H9 (cell line): ENCODE measurements around the gene TSHB. TPM values are rescaled to one million over a fixed set of nuclear protein-coding genes. Genes with fewer than 3 reads are reported as not detected.

Experiments
- DNase-seq: peaks from one replicate; pipeline ENCODE4 v3.0.0-alpha.2; 2017
- H2AFZ ChIP-seq: one replicate; pipeline ENCODE4 v1.6.1; 2013; ENCODE audit warnings: mild to moderate bottlenecking, low read length, control low read depth, moderate library complexity
- H2AK5ac ChIP-seq: 2 replicates; pipeline ENCODE4 v1.6.1; 2013; ENCODE audit warnings: low read length, control low read depth, mixed read lengths; ENCODE audit not compliant: insufficient read length
- H2BK120ac ChIP-seq: one replicate; pipeline ENCODE4 v1.6.1; 2013; ENCODE audit warnings: low read depth, mild to moderate bottlenecking, low read length, control low read depth, inconsistent platforms; ENCODE audit not compliant: poor library complexity, severe bottlenecking
- H2BK12ac ChIP-seq: 2 replicates; pipeline ENCODE4 v1.6.1; 2013; ENCODE audit warnings: low read length, control low read depth, mixed read lengths, low read depth; ENCODE audit not compliant: insufficient read length
- H2BK15ac ChIP-seq: 2 replicates; pipeline ENCODE4 v1.6.1; 2013; ENCODE audit warnings: low read depth, low read length, control low read depth
- H2BK20ac ChIP-seq: one replicate; pipeline ENCODE4 v1.6.1; 2013; ENCODE audit warnings: low read depth, mild to moderate bottlenecking, low read length, control low read depth, inconsistent platforms; ENCODE audit not compliant: poor library complexity, severe bottlenecking
- H2BK5ac ChIP-seq: 2 replicates; pipeline ENCODE4 v1.6.1; 2013; ENCODE audit warnings: low read length, control low read depth, mixed read lengths; ENCODE audit not compliant: insufficient read length
- H3K14ac ChIP-seq: 2 replicates; pipeline ENCODE4 v1.6.1; 2013; ENCODE audit warnings: low read length, control low read depth; ENCODE audit not compliant: insufficient read depth
- H3K18ac ChIP-seq: 2 replicates; pipeline ENCODE4 v1.6.1; 2013; ENCODE audit warnings: low read depth, mild to moderate bottlenecking, mixed read lengths, low read length, control low read depth; ENCODE audit not compliant: insufficient read length
- H3K23ac ChIP-seq: 2 replicates; pipeline ENCODE4 v1.6.1; 2013; ENCODE audit warnings: low read length, control low read depth, mixed read lengths, low read depth; ENCODE audit not compliant: insufficient read length
- H3K23me2 ChIP-seq: 2 replicates; pipeline ENCODE4 v1.6.1; 2013; ENCODE audit warnings: low read depth, mild to moderate bottlenecking, mixed read lengths, low read length, control low read depth; ENCODE audit not compliant: insufficient read length, poor library complexity, severe bottlenecking
- H3K27ac ChIP-seq: 2 replicates; pipeline ENCODE4 v1.5.1; 2013; ENCODE audit warnings: low read length, control low read depth, mixed read lengths, low read depth; ENCODE audit not compliant: insufficient read length
- H3K27me3 ChIP-seq: 2 replicates; pipeline ENCODE4 v1.6.1; 2013; ENCODE audit warnings: low read length, control low read depth, inconsistent platforms; ENCODE audit not compliant: insufficient read depth
- H3K4ac ChIP-seq: 2 replicates; pipeline ENCODE4 v1.6.1; 2013; ENCODE audit warnings: low read depth, mild to moderate bottlenecking, control low read depth, inconsistent platforms, low read length, moderate library complexity
- H3K4me1 ChIP-seq: 2 replicates; pipeline ENCODE4 v1.6.1; 2013; ENCODE audit warnings: low read length, control low read depth, inconsistent platforms; ENCODE audit not compliant: insufficient read depth
- H3K4me2 ChIP-seq: 2 replicates; pipeline ENCODE4 v1.6.1; 2013; ENCODE audit warnings: low read length, control low read depth, mixed read lengths; ENCODE audit not compliant: insufficient read length, insufficient read depth
- H3K56ac ChIP-seq: 2 replicates; pipeline ENCODE4 v1.6.1; 2013; ENCODE audit warnings: low read depth, mild to moderate bottlenecking, mixed read lengths, low read length, control low read depth; ENCODE audit not compliant: insufficient read length
- H3K79me1 ChIP-seq: 2 replicates; pipeline ENCODE4 v1.6.1; 2013; ENCODE audit warnings: low read depth, mild to moderate bottlenecking, moderate library complexity, low read length, control low read depth, inconsistent platforms; ENCODE audit not compliant: insufficient read depth, poor library complexity, severe bottlenecking
- H3K79me2 ChIP-seq: 2 replicates; pipeline ENCODE4 v1.6.1; 2013; ENCODE audit warnings: low read length, control low read depth, inconsistent platforms; ENCODE audit not compliant: insufficient read depth
- H3K9ac ChIP-seq: 2 replicates; pipeline ENCODE4 v1.6.1; 2013; ENCODE audit warnings: low read length, control low read depth, mixed read lengths; ENCODE audit not compliant: insufficient read length; ENCODE audit errors: extremely low read depth
- H3K9me3 ChIP-seq: one replicate; pipeline ENCODE4 v1.6.1; 2013; ENCODE audit warnings: low read depth, low read length, inconsistent platforms; ENCODE audit not compliant: control insufficient read depth
- H3T11ph ChIP-seq: one replicate; pipeline ENCODE4 v1.6.1; 2013; ENCODE audit warnings: mild to moderate bottlenecking, low read length, control low read depth, inconsistent platforms
- H4K20me1 ChIP-seq: one replicate; pipeline ENCODE4 v1.6.1; 2013; ENCODE audit not compliant: control insufficient read depth, insufficient read length, insufficient read depth
- H4K5ac ChIP-seq: 2 replicates; pipeline ENCODE4 v1.6.1; 2013; ENCODE audit warnings: low read depth, mild to moderate bottlenecking, mixed read lengths, low read length, control low read depth; ENCODE audit not compliant: insufficient read length
- H4K8ac ChIP-seq: replicated peaks from 2 replicates; pipeline ENCODE4 v1.6.1; 2013; ENCODE audit warnings: low read length, control low read depth, mixed read lengths, low read depth; ENCODE audit not compliant: insufficient read length
- H4K91ac ChIP-seq: 2 replicates; pipeline ENCODE4 v1.6.1; 2013; ENCODE audit warnings: low read depth, mild to moderate bottlenecking, moderate library complexity, mixed read lengths, low read length, control low read depth; ENCODE audit not compliant: insufficient read length
- H3K27ac Mint-ChIP-seq, 3 experiments: 2 replicates in 2 of 3; 3 replicates in 1 of 3; pipeline ENCODE4 v1.8.0; 2020 to 2021; ENCODE audit warnings: mixed read lengths in 3 of 3, mild to moderate bottlenecking in 1 of 3, moderate library complexity in 1 of 3
- H3K27me3 Mint-ChIP-seq: 2 replicates; pipeline ENCODE4 v1.8.0; 2021; ENCODE audit warnings: low read depth, mild to moderate bottlenecking, moderate library complexity, mixed read lengths
- H3K36me3 Mint-ChIP-seq, 3 experiments: 2 replicates in 2 of 3; 3 replicates in 1 of 3; pipeline ENCODE4 v1.8.0; 2020 to 2021; ENCODE audit warnings: low read depth in 3 of 3, mixed read lengths in 3 of 3; ENCODE audit not compliant: insufficient read depth in 1 of 3
- H3K4me1 Mint-ChIP-seq, 2 experiments: 2 replicates each; pipeline ENCODE4 v1.8.0; 2020; ENCODE audit warnings: mixed read lengths in 2 of 2
- H3K4me3 Mint-ChIP-seq, 2 experiments: 2 replicates in 1 of 2; 3 replicates in 1 of 2; pipeline ENCODE4 v1.8.0; 2020 to 2021; ENCODE audit warnings: mild to moderate bottlenecking in 2 of 2, mixed read lengths in 2 of 2, moderate library complexity in 1 of 2
- H3K9me3 Mint-ChIP-seq, 2 experiments: 2 replicates in 1 of 2; 3 replicates in 1 of 2; pipeline ENCODE4 v1.8.0; 2020; ENCODE audit warnings: mild to moderate bottlenecking in 2 of 2, mixed read lengths in 2 of 2, moderate library complexity in 1 of 2
- CTCF ChIP-seq: fragments of 200-600 bp; sonication (generic); conservative IDR thresholded peaks from 3 replicates; pipeline ENCODE4 v1.8.0; 2021; ENCODE audit warnings: antibody characterized with exemption, mild to moderate bottlenecking
- WGBS: extraction: QIAGEN DNeasy Blood & Tissue Kit; methylation state at CpG from one replicate; pipeline ENCODE4 v1.1.7; 2013; ENCODE audit warnings: missing lambda C conversion rate, low lambda C conversion rate, mixed read lengths; ENCODE audit not compliant: insufficient read length; ENCODE audit errors: extremely low coverage; 5-methylcytosine and 5-hydroxymethylcytosine counted together
- total RNA-seq: library from RNA; stranded (reverse); gene quantifications from 2 replicates; pipeline ENCODE4 v1.2.1, GENCODE V29; 2021

TSHB gene
- total RNA-seq, 1 experiment from 2014 or later = not detected

DNA sequence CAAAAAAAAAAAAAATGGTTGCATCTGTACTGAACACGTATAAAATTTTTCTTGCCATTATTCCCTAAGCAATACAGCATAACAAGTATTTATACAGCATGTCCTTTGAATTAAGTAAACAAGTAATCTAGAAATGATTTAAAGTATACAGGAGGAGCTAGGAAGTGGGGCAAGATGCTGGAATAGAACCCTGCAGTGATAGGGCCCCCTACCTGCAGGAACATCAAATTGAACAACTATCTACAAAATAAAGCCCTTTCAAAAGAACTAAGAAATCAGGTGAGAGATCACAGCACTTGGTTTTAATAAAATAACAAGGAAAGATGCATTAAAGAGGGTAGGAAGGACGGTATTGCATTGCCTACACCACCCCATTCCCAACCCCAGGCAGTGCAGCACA lies 10.9 kb downstream of the TSHB start:
- Histone ChIP-seq H3K79me2 (no peaks in the 10 kb centered on the region), H4K5ac (no peak overlapping the region), H2BK5ac (no peak overlapping the region), H2BK120ac (no peak overlapping the region), H4K91ac (no peak overlapping the region), H3K79me1 (no peaks in the 10 kb centered on the region), H3K4me1 (no peaks in the 10 kb centered on the region), H3K56ac (no peak overlapping the region), H2BK20ac (no peak overlapping the region), H3K27ac (no peak overlapping the region), H3K18ac (no peak overlapping the region), H3K4ac (no peak overlapping the region), H2BK15ac (no peak overlapping the region), H3K23ac (no peak overlapping the region), H4K8ac (no peak overlapping the region), H3K14ac (no peak overlapping the region), H2AFZ (no peak overlapping the region), H3K27me3 (no peaks in the 10 kb centered on the region), H4K20me1 (no peaks in the 10 kb centered on the region), H3K23me2 (no peaks in the 10 kb centered on the region), H3K4me2 (no peak overlapping the region), H3T11ph (no peak overlapping the region), H3K9me3 (no peaks in the 10 kb centered on the region), H3K9ac (no peak overlapping the region), H2BK12ac (no peak overlapping the region), H2AK5ac (no peak overlapping the region)
- no peak overlapping the region for H3K4me3 Mint-ChIP-seq
- TF ChIP-seq CTCF = peak; percentile 53
- H3K4me1 Mint-ChIP-seq = no peaks in the 10 kb centered on the region; a peak in 1 of 4 replicates
- WGBS = no CpG with 5 or more reads among the region's 2 CpGs
- no peak for DNase-seq
- H3K27me3 Mint-ChIP-seq = no peaks in the 10 kb centered on the region
- no peaks in the 10 kb centered on the region for H3K9me3 Mint-ChIP-seq
- H3K27ac Mint-ChIP-seq = no peak overlapping the region
- H3K36me3 Mint-ChIP-seq = peaks cover 0 to under 1% (median 0%) of the 10 kb centered on the region in 3 experiments; a peak in 1 of 7 replicates
